OCI-LY7 (cell line): ENCODE data around the gene FAM117A. TPM values are rescaled to one million over a fixed set of nuclear protein-coding genes. Genes with fewer than 3 reads are reported as not detected.

ENCODE experiments used
- BruUV-seq: library from RNA; stranded (reverse); fragments of 400-500 nt; replicated peaks from 2 replicates; lab custom pipeline; 2021; lab: Mats Ljungman, UMichigan
- CTCF ChIA-PET: fragments of 300-600 bp; sonication (Branson Sonifier 250); formaldehyde crosslinking; loops from one replicate; lab custom pipeline; 2022; ENCODE audit warnings: antibody characterized with exemption; ENCODE audit not compliant: unreplicated experiment; lab: Charles Lee
- POLR2A ChIA-PET: fragments of 300-600 bp; sonication (Branson Sonifier 250); formaldehyde crosslinking; loops from one replicate; lab custom pipeline; 2022; ENCODE audit warnings: antibody characterized with exemption; lab: Charles Lee
- DNase-seq: peaks from one replicate; pipeline ENCODE4 v3.0.0-alpha.2; 2015; ENCODE audit warnings: low spot score
- H2AFZ ChIP-seq: fragments of 200-600 bp; sonication (generic), shearing (Covaris generic); 2 replicates; pipeline ENCODE4 v1.6.1; 2014; ENCODE audit warnings: mild to moderate bottlenecking, antibody characterized with exemption, low read length, moderate library complexity
- H3K27ac ChIP-seq: fragments of 200-600 bp; sonication (generic); 2 replicates; pipeline ENCODE4 v1.5.1; 2014; ENCODE audit warnings: mixed run types, low read depth, mild to moderate bottlenecking, moderate library complexity, low read length, inconsistent platforms; ENCODE audit not compliant: poor library complexity, severe bottlenecking
- H3K36me3 ChIP-seq: fragments of 200-600 bp; sonication (generic); 2 replicates; pipeline ENCODE4 v1.6.1; 2014; ENCODE audit warnings: mild to moderate bottlenecking, antibody characterized with exemption, low read length, moderate library complexity, mixed read lengths; ENCODE audit not compliant: insufficient read depth
- H3K4me1 ChIP-seq: fragments of 200-600 bp; sonication (generic); 2 replicates; pipeline ENCODE4 v1.5.1; 2014; ENCODE audit warnings: mild to moderate bottlenecking, low read length; ENCODE audit not compliant: insufficient read depth, poor library complexity, severe bottlenecking
- H3K4me2 ChIP-seq: fragments of 200-600 bp; sonication (generic); 2 replicates; pipeline ENCODE4 v1.6.1; 2014; ENCODE audit warnings: mild to moderate bottlenecking, low read length
- H3K4me3 ChIP-seq: fragments of 200-600 bp; sonication (generic); 2 replicates; pipeline ENCODE4 v1.5.1; 2014; ENCODE audit warnings: mild to moderate bottlenecking, low read depth, low read length; ENCODE audit not compliant: poor library complexity, severe bottlenecking
- H3K79me2 ChIP-seq: fragments of 200-600 bp; sonication (generic); 2 replicates; pipeline ENCODE4 v1.6.1; 2016; ENCODE audit warnings: low read depth, mild to moderate bottlenecking, low read length, moderate library complexity, mixed read lengths; ENCODE audit not compliant: insufficient read depth
- H3K9me2 ChIP-seq: fragments of 200-600 bp; sonication (generic); 2 replicates; pipeline ENCODE4 v1.6.1; 2016; ENCODE audit warnings: mild to moderate bottlenecking, low read length, mixed read lengths; ENCODE audit not compliant: insufficient read depth
- H3K9me3 ChIP-seq: fragments of 200-600 bp; sonication (generic); 2 replicates; pipeline ENCODE4 v1.6.1; 2014; ENCODE audit warnings: mild to moderate bottlenecking, mixed run types, low read length, mixed read lengths
- H4K20me1 ChIP-seq: fragments of 200-600 bp; sonication (generic); 2 replicates; pipeline ENCODE4 v1.6.1; 2014; ENCODE audit warnings: mild to moderate bottlenecking, antibody characterized with exemption, low read length, moderate library complexity, mixed read lengths; ENCODE audit not compliant: insufficient read depth
- EZH2phosphoT487 ChIP-seq: fragments of 200-600 bp; sonication (generic); IDR thresholded peaks from 2 replicates; pipeline ENCODE4 v1.6.1; 2018; ENCODE audit warnings: low read depth, borderline replicate concordance, mild to moderate bottlenecking, mixed run types, antibody characterized with exemption, low read length, moderate library complexity, mixed read lengths
- intact Hi-C: fragments of 100-400 bp; cut with micrococcal nuclease; formaldehyde crosslinking; loops from one replicate; pipeline ENCODE4 v1.10.0; 2022; ENCODE audit not compliant: unreplicated experiment
- total RNA-seq, 2 experiments: library from RNA; depleted of rRNA in 1 of 2; stranded (reverse); fragments of >200 nt in 1 of 2; shearing (Covaris generic) in 1 of 2; gene quantifications; 2 replicates each; pipeline ENCODE4 v1.2.3, GENCODE V29; 2014 to 2022
- TF ChIP-seq, protein P1 (sequence below): fragments of 200-600 bp; sonication (generic); conservative IDR thresholded peaks from 2 replicates; pipeline ENCODE4 v1.5.1; 2014; ENCODE audit warnings: mild to moderate bottlenecking, antibody characterized with exemption, low read length, moderate library complexity, mixed read lengths

The FAM117A gene
- total RNA-seq, 2 experiments from 2014 or later, result 40.4 to 44.3 TPM

DNA sequence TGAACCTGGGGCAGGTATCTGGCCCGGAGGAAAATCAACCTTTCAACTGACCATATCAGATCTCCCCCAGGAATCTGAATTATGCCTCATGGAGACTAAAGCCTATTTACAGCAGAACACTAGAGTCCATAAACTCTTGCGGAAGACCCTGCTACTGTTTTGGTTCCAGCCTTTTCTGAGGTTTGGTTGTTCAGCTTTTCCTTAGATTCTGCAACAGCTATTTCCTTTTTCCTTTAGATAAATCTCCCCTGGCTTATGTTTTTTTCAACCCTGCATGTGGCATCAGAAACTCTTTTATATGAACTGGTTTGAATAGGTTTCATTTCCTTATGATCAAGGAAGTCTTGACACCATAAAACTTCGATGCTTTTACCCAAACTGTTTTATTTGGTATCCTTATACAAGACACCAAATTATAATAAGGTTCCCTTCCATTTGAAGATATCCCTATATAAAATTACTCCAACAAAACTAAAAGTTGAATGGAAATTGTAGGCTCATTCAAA lies 99.2 kb downstream of the FAM117A start:
- Histone ChIP-seq H3K9me3 (no peaks in the 10 kb centered on the region), H3K4me1 (peaks cover 10% of the 10 kb centered on the region), H4K20me1 (no peaks in the 10 kb centered on the region), H3K9me2 (no peaks in the 10 kb centered on the region), H3K36me3 (peaks cover 41% of the 10 kb centered on the region), H3K4me3 (no peak overlapping the region), H3K79me2 (peaks cover 86% of the 10 kb centered on the region), H3K27ac (peak overlapping the region; percentile 9), H3K4me2 (peak overlapping the region; percentile 24), H2AFZ (no peak overlapping the region)
- ChIA-PET CTCF (no interaction called here), POLR2A (interaction anchor here (0.7 to 1.8 kb wide), 6 partner anchors 10 to 94 kb away, joined by 3 to 5 read pairs (median 4); no protein-coding TSS in a partner anchor)
- no peak for TF ChIP-seq EZH2phosphoT487
- TF ChIP-seq, protein P1, sequence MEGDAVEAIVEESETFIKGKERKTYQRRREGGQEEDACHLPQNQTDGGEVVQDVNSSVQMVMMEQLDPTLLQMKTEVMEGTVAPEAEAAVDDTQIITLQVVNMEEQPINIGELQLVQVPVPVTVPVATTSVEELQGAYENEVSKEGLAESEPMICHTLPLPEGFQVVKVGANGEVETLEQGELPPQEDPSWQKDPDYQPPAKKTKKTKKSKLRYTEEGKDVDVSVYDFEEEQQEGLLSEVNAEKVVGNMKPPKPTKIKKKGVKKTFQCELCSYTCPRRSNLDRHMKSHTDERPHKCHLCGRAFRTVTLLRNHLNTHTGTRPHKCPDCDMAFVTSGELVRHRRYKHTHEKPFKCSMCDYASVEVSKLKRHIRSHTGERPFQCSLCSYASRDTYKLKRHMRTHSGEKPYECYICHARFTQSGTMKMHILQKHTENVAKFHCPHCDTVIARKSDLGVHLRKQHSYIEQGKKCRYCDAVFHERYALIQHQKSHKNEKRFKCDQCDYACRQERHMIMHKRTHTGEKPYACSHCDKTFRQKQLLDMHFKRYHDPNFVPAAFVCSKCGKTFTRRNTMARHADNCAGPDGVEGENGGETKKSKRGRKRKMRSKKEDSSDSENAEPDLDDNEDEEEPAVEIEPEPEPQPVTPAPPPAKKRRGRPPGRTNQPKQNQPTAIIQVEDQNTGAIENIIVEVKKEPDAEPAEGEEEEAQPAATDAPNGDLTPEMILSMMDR, result no peak
- DNase-seq, result peak; percentile 19
- BruUV-seq, result no TSS peak
- intact Hi-C loops, result no loop called here

Other genes with a start within 250 kb of the FAM117A start
- gene NXPH3, start 188.3 kb downstream of the FAM117A start, total RNA-seq (2014; rRNA removed; shearing (Covaris generic)), result not detected in 2 replicates
- not detected in 2 replicates for gene NXPH3, start 188.3 kb downstream of the FAM117A start, total RNA-seq (2022)
- gene SPOP, start 86.0 kb downstream of the FAM117A start, total RNA-seq (2014; rRNA removed; shearing (Covaris generic)), result 37.8 and 61.0 TPM in 2 replicates
- 59.3 and 69.0 TPM in 2 replicates for gene SPOP, start 86.0 kb downstream of the FAM117A start, total RNA-seq (2022)
- 38.1 and 51.2 TPM in 2 replicates for gene SLC35B1, start 56.2 kb downstream of the FAM117A start, total RNA-seq (2014; rRNA removed; shearing (Covaris generic))
- gene SLC35B1, start 56.2 kb downstream of the FAM117A start, total RNA-seq (2022), result 48.9 and 51.4 TPM in 2 replicates
- 41.0 and 43.3 TPM in 2 replicates for gene KAT7, start 24.6 kb upstream of the FAM117A start, total RNA-seq (2014; rRNA removed; shearing (Covaris generic))
- gene KAT7, start 24.6 kb upstream of the FAM117A start, total RNA-seq (2022), result 70.3 and 76.8 TPM in 2 replicates
- not detected in 2 replicates for gene TAC4, start 83.9 kb upstream of the FAM117A start, total RNA-seq (2014; rRNA removed; shearing (Covaris generic))
- gene TAC4, start 83.9 kb upstream of the FAM117A start, total RNA-seq (2022), result not detected in 2 replicates
- gene DLX4, start 205.1 kb upstream of the FAM117A start, total RNA-seq (2014; rRNA removed; shearing (Covaris generic)), result 0.28 and 0.47 TPM in 2 replicates
- 0.27 and 1.3 TPM in 2 replicates for gene DLX4, start 205.1 kb upstream of the FAM117A start, total RNA-seq (2022)
- gene DLX3, start 231.1 kb upstream of the FAM117A start, total RNA-seq (2014; rRNA removed; shearing (Covaris generic)), result not detected in 2 replicates
- not detected in 2 replicates for gene DLX3, start 231.1 kb upstream of the FAM117A start, total RNA-seq (2022)